HepG2 (cell line): ENCODE data around the gene SAA4. TPM values are rescaled to one million over a fixed set of nuclear protein-coding genes. Genes with fewer than 3 reads are reported as not detected.

Experiments
- ATAC-seq: fragments of 200-7000 bp; cut with Tn5 transposase; 3 replicates; pipeline ENCODE4 v1.9.1; 2020; ENCODE audit warnings: mild to moderate bottlenecking, moderate library complexity
- BruUV-seq: library from RNA; stranded (reverse); fragments of 400-500 nt; replicated peaks from 2 replicates; lab custom pipeline; 2021; lab: Mats Ljungman, UMichigan
- CTCF ChIA-PET: fragments of 300-600 bp; formaldehyde crosslinking; extraction: SDS; loops from one replicate; lab custom pipeline; 2021; ENCODE audit warnings: low total read pairs, inconsistent platforms, low intra/inter-chr PET ratio; lab: Yijun Ruan, JAX
- POLR2A ChIA-PET: fragments of 350-600 bp; sonication (Branson Sonifier 250); formaldehyde crosslinking; loops from one replicate; lab custom pipeline; 2020; ENCODE audit warnings: antibody characterized with exemption, inconsistent platforms; lab: Yijun Ruan, JAX
- DNase-seq: peaks from one replicate; pipeline ENCODE4 v3.0.0-alpha.2; 2015; ENCODE audit warnings: low spot score
- FAIRE-seq: peaks from 3 replicates; lab custom pipeline; 2011; peaks lifted over from hg19 to GRCh38; lab: Jason Lieb, UNC
- H2AFZ ChIP-seq: one replicate; pipeline ENCODE4 v1.6.1; 2011; ENCODE audit warnings: low read length, inconsistent platforms
- H3K27ac ChIP-seq: fragments of 300-600 bp; 3 replicates; pipeline ENCODE4 v1.8.0; 2011; ENCODE audit warnings: mixed run types, mild to moderate bottlenecking, mixed read lengths, low read length, inconsistent platforms; ENCODE audit not compliant: insufficient read depth; ENCODE audit errors: extremely low read length
- H3K27me3 ChIP-seq, 2 experiments: fragments of 200-600 bp in 1 of 2; 2 replicates in 1 of 2; 3 replicates in 1 of 2; pipeline versions ENCODE4 v1.6.0 to v1.8.0; 2011; ENCODE audit warnings: low read length in 2 of 2, mild to moderate bottlenecking in 2 of 2, moderate library complexity in 2 of 2, inconsistent platforms in 1 of 2; ENCODE audit not compliant: insufficient read depth in 2 of 2, control insufficient read depth in 1 of 2
- H3K36me3 ChIP-seq, 2 experiments: fragments of 200-600 bp in 1 of 2; replicated peaks in 1 of 2; 2 replicates in 1 of 2; 3 replicates in 1 of 2; pipeline versions ENCODE4 v1.5.1 to v1.8.0; 2011; ENCODE audit warnings: low read length in 2 of 2, inconsistent platforms in 1 of 2; ENCODE audit not compliant: insufficient read depth in 2 of 2, control insufficient read depth in 1 of 2
- H3K4me1 ChIP-seq: 2 replicates; pipeline ENCODE4 v1.5.1; 2012; ENCODE audit warnings: low read length, inconsistent platforms; ENCODE audit not compliant: insufficient read depth
- H3K4me2 ChIP-seq: 2 replicates; pipeline ENCODE4 v1.6.0; 2011; ENCODE audit warnings: low read depth, low read length, inconsistent platforms
- H3K4me3 ChIP-seq, 3 experiments: fragments of 200-600 bp in 1 of 3; sonication (generic), shearing (Covaris generic) in 1 of 3; replicated peaks in 1 of 3; 2 replicates each; pipeline ENCODE4 v1.5.1; 2011 to 2016; ENCODE audit warnings: low read length in 3 of 3, inconsistent platforms in 2 of 3, low read depth in 2 of 3, mild to moderate bottlenecking in 2 of 3, control low read depth in 1 of 3, mixed read lengths in 1 of 3; ENCODE audit not compliant: insufficient read depth in 1 of 3
- H3K79me2 ChIP-seq: one replicate; pipeline ENCODE4 v1.6.1; 2011; ENCODE audit warnings: low read length, inconsistent platforms; ENCODE audit not compliant: insufficient read depth
- H3K9ac ChIP-seq: 2 replicates; pipeline ENCODE4 v1.6.0; 2011; ENCODE audit warnings: mild to moderate bottlenecking, low read depth, low read length, inconsistent platforms; ENCODE audit not compliant: insufficient read depth
- H3K9me3 ChIP-seq: 2 replicates; pipeline ENCODE4 v1.5.1; 2012; ENCODE audit warnings: mild to moderate bottlenecking, low read length
- H4K20me1 ChIP-seq: 2 replicates; pipeline ENCODE4 v1.6.0; 2011; ENCODE audit warnings: inconsistent platforms, mild to moderate bottlenecking, low read length, moderate library complexity; ENCODE audit not compliant: insufficient read depth
- CHCHD3 ChIP-seq: sonication (generic); formaldehyde crosslinking; IDR thresholded peaks from 2 replicates; pipeline ENCODE4 v1.8.0; 2022; ENCODE audit warnings: mild to moderate bottlenecking, missing genetic modification reagents, moderate library complexity
- FOSL1 ChIP-seq: sonication (generic); formaldehyde crosslinking; IDR thresholded peaks from 2 replicates; pipeline ENCODE4 v1.9.0; 2021; ENCODE audit warnings: missing genetic modification reagents, borderline replicate concordance
- HNRNPL ChIP-seq: fragments of 200-400 bp; formaldehyde crosslinking; IDR thresholded peaks from 2 replicates; pipeline ENCODE4 v1.6.1; 2017; ENCODE audit warnings: mild to moderate bottlenecking, low read depth, low read length
- KDM5B ChIP-seq: sonication (generic); formaldehyde crosslinking; IDR thresholded peaks from 2 replicates; pipeline ENCODE4 v1.4.0; 2020; ENCODE audit warnings: missing genetic modification reagents, mild to moderate bottlenecking, borderline replicate concordance
- SALL1 ChIP-seq: sonication (generic); formaldehyde crosslinking; IDR thresholded peaks from 2 replicates; pipeline ENCODE4 v1.8.0; 2022; ENCODE audit warnings: mild to moderate bottlenecking, missing genetic modification reagents
- SCMH1 ChIP-seq: sonication (generic); formaldehyde crosslinking; IDR thresholded peaks from 2 replicates; pipeline ENCODE4 v1.9.0; 2021; ENCODE audit warnings: missing genetic modification reagents, mild to moderate bottlenecking, borderline replicate concordance
- ZFX ChIP-seq: sonication (generic); formaldehyde crosslinking; IDR thresholded peaks from 2 replicates; pipeline ENCODE4 v1.4.0; 2020; ENCODE audit warnings: mild to moderate bottlenecking, low read depth, missing genetic modification reagents, moderate library complexity
- ZNF260 ChIP-seq: sonication (generic); formaldehyde crosslinking; IDR thresholded peaks from 2 replicates; pipeline ENCODE4 v1.4.0; 2020; ENCODE audit warnings: missing genetic modification reagents, low read depth, mild to moderate bottlenecking, borderline replicate concordance
- ZNF777 ChIP-seq: sonication (generic); formaldehyde crosslinking; IDR thresholded peaks from 2 replicates; pipeline ENCODE4 v1.4.0; 2020; ENCODE audit warnings: missing genetic modification reagents
- ZNF780A ChIP-seq: sonication (generic); formaldehyde crosslinking; IDR thresholded peaks from 2 replicates; pipeline ENCODE4 v1.8.0; 2022; ENCODE audit warnings: mild to moderate bottlenecking, missing genetic modification reagents, moderate library complexity
- WGBS: methylation state at CpG from one replicate; pipeline ENCODE4 v1.1.6; 2017; ENCODE audit warnings: low lambda C conversion rate; 5-methylcytosine and 5-hydroxymethylcytosine counted together
- in situ Hi-C: cut with HindIII; loops from 2 replicates; pipeline ENCODE4 v1.10.0; 2017; ENCODE audit warnings: low pct_unique_long_range_greater_than_20kb; ENCODE audit not compliant: extremely low pct_ligation_motif_present
- intact Hi-C: fragments of 100-400 bp; cut with micrococcal nuclease; formaldehyde crosslinking; loops from one replicate; pipeline ENCODE4 v1.10.0; 2022; ENCODE audit not compliant: unreplicated experiment
- polyA plus RNA-seq, 8 experiments: library from polyadenylated mRNA; depleted of rRNA in 3 of 8; stranded (reverse) in 7 of 8; unstranded in 1 of 8; fragments of >200 nt; fragmentation: Illumina TruSeq in 4 of 8; extraction: Trizol in 4 of 8; gene quantifications; 2 replicates each; pipeline versions ENCODE4 v1.2.1 to v1.2.3, GENCODE V29; 2011 to 2016; ENCODE audit warnings: low read depth in 4 of 8, missing spikeins in 1 of 8, mixed read lengths in 1 of 8; ENCODE audit not compliant: insufficient read depth in 1 of 8
- total RNA-seq, 5 experiments: library from RNA; depleted of rRNA; stranded (reverse); fragments of >200 nt; fragmentation: Illumina TruSeq; extraction: Trizol; gene quantifications; 2 replicates each; pipeline ENCODE4 v1.2.3, GENCODE V29; 2016; ENCODE audit warnings: low read depth in 1 of 5
- TF ChIP-seq, protein P1 (sequence below): sonication (generic); formaldehyde crosslinking; IDR thresholded peaks from 2 replicates; pipeline ENCODE4 v1.4.0; 2020; ENCODE audit warnings: low read depth, missing genetic modification reagents
- TF ChIP-seq, protein P2 (sequence below): sonication (generic); formaldehyde crosslinking; IDR thresholded peaks from 2 replicates; pipeline ENCODE4 v1.5.0; 2020; ENCODE audit warnings: mild to moderate bottlenecking, missing genetic modification reagents, moderate library complexity
- TF ChIP-seq, protein P3 (sequence below): sonication (generic); formaldehyde crosslinking; IDR thresholded peaks from 2 replicates; pipeline ENCODE4 v1.5.1; 2020; ENCODE audit warnings: missing genetic modification reagents, mild to moderate bottlenecking, borderline replicate concordance
- TF ChIP-seq, protein P4 (sequence below): sonication (generic); formaldehyde crosslinking; IDR thresholded peaks from 2 replicates; pipeline ENCODE4 v1.9.0; 2022; ENCODE audit warnings: low read depth, missing genetic modification reagents

Gene SAA4
- total and polyA plus RNA-seq, 2 of the 13 experiments (the other 11 are each of a cell fraction or from before 2014, with no cell fraction given): 53.4 to 253 TPM

DNA sequence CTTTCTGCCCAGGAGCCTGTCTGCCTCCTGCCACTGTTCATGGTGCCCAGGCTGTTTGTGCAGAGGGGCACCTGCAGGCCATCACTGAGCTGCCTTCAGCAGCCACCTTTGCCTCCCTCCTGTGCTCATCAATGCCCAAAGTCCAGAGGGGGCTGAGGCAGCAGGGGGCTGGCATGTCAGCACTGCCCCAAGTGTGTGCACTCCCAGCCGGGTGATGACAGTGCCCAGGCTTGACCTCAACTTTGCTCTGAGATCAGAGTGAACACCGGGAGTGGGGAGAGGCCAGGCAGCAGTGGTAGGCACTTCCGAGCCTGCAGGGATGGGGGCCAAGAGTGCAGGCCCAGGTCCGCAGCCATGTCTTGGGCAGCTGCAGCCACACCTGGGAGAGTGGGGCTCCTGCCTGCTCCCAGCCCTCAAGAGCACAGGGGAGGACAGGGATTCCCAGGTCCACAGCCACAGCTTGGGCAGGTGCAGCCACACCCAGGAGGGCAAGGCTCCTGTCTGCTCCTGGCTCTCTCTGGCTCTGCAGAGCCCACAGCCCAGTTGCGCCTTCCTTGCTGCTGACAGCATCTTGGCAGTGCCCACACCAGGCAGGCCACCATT, 15.2 kb downstream of the SAA4 start:
- H3K4me3 ChIP-seq: peak overlapping the region in 1 of 3 experiments; percentile 25; a peak in 1 of 6 replicates
- H3K9ac ChIP-seq: no peak overlapping the region
- ATAC-seq (peak; percentile 50), DNase-seq (no peak), FAIRE-seq (no peak)
- no peaks in the 10 kb centered on the region for H3K27me3 ChIP-seq
- no peak overlapping the region for H2AFZ ChIP-seq
- intact Hi-C loops: no loop called here
- ChIA-PET POLR2A (interaction anchor here (1.4 kb wide), 1 partner anchor 9 kb away, joined by 5 read pairs; no protein-coding TSS in a partner anchor), CTCF (no interaction called here)
- H4K20me1 ChIP-seq: no peaks in the 10 kb centered on the region
- no peak overlapping the region for H3K27ac ChIP-seq
- WGBS: no CpG with 5 or more reads among the region's 5 CpGs
- H3K9me3 ChIP-seq: no peaks in the 10 kb centered on the region
- peak overlapping the region; percentile 45 for H3K4me2 ChIP-seq
- H3K36me3 ChIP-seq: no peaks in the 10 kb centered on the region
- BruUV-seq: no TSS peak
- in situ Hi-C loops: no loop called here
- H3K79me2 ChIP-seq: no peaks in the 10 kb centered on the region
- peaks cover 55% of the 10 kb centered on the region for H3K4me1 ChIP-seq
- TF ChIP-seq ZNF780A: no peak
- TF ChIP-seq, protein P1, sequence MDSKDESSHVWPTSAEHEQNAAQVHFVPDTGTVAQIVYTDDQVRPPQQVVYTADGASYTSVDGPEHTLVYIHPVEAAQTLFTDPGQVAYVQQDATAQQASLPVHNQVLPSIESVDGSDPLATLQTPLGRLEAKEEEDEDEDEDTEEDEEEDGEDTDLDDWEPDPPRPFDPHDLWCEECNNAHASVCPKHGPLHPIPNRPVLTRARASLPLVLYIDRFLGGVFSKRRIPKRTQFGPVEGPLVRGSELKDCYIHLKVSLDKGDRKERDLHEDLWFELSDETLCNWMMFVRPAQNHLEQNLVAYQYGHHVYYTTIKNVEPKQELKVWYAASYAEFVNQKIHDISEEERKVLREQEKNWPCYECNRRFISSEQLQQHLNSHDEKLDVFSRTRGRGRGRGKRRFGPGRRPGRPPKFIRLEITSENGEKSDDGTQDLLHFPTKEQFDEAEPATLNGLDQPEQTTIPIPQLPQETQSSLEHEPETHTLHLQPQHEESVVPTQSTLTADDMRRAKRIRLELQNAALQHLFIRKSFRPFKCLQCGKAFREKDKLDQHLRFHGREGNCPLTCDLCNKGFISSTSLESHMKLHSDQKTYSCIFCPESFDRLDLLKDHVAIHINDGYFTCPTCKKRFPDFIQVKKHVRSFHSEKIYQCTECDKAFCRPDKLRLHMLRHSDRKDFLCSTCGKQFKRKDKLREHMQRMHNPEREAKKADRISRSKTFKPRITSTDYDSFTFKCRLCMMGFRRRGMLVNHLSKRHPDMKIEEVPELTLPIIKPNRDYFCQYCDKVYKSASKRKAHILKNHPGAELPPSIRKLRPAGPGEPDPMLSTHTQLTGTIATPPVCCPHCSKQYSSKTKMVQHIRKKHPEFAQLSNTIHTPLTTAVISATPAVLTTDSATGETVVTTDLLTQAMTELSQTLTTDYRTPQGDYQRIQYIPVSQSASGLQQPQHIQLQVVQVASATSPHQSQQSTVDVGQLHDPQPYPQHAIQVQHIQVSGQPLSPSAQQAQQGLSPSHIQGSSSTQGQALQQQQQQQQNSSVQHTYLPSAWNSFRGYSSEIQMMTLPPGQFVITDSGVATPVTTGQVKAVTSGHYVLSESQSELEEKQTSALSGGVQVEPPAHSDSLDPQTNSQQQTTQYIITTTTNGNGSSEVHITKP (CRISPR knock-in tag): no peak
- no peak for TF ChIP-seq ZNF777 (CRISPR knock-in tag)
- TF ChIP-seq FOSL1: no peak
- no peak for TF ChIP-seq ZNF260 (CRISPR knock-in tag)
- TF ChIP-seq, protein P2, sequence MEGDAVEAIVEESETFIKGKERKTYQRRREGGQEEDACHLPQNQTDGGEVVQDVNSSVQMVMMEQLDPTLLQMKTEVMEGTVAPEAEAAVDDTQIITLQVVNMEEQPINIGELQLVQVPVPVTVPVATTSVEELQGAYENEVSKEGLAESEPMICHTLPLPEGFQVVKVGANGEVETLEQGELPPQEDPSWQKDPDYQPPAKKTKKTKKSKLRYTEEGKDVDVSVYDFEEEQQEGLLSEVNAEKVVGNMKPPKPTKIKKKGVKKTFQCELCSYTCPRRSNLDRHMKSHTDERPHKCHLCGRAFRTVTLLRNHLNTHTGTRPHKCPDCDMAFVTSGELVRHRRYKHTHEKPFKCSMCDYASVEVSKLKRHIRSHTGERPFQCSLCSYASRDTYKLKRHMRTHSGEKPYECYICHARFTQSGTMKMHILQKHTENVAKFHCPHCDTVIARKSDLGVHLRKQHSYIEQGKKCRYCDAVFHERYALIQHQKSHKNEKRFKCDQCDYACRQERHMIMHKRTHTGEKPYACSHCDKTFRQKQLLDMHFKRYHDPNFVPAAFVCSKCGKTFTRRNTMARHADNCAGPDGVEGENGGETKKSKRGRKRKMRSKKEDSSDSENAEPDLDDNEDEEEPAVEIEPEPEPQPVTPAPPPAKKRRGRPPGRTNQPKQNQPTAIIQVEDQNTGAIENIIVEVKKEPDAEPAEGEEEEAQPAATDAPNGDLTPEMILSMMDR (CRISPR knock-in tag): 0 out of 2 replicates have a peak, but pooled peaks have one; percentile 13
- TF ChIP-seq, protein P3, sequence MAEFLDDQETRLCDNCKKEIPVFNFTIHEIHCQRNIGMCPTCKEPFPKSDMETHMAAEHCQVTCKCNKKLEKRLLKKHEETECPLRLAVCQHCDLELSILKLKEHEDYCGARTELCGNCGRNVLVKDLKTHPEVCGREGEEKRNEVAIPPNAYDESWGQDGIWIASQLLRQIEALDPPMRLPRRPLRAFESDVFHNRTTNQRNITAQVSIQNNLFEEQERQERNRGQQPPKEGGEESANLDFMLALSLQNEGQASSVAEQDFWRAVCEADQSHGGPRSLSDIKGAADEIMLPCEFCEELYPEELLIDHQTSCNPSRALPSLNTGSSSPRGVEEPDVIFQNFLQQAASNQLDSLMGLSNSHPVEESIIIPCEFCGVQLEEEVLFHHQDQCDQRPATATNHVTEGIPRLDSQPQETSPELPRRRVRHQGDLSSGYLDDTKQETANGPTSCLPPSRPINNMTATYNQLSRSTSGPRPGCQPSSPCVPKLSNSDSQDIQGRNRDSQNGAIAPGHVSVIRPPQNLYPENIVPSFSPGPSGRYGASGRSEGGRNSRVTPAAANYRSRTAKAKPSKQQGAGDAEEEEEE: no peak
- no peak for TF ChIP-seq SCMH1 (CRISPR knock-in tag)
- TF ChIP-seq HNRNPL: peak; percentile 94
- peak; percentile 46 for TF ChIP-seq SALL1
- TF ChIP-seq CHCHD3 (CRISPR knock-in tag): 0 out of 2 replicates have a peak, but pooled peaks have one; percentile 53
- TF ChIP-seq, protein P4, sequence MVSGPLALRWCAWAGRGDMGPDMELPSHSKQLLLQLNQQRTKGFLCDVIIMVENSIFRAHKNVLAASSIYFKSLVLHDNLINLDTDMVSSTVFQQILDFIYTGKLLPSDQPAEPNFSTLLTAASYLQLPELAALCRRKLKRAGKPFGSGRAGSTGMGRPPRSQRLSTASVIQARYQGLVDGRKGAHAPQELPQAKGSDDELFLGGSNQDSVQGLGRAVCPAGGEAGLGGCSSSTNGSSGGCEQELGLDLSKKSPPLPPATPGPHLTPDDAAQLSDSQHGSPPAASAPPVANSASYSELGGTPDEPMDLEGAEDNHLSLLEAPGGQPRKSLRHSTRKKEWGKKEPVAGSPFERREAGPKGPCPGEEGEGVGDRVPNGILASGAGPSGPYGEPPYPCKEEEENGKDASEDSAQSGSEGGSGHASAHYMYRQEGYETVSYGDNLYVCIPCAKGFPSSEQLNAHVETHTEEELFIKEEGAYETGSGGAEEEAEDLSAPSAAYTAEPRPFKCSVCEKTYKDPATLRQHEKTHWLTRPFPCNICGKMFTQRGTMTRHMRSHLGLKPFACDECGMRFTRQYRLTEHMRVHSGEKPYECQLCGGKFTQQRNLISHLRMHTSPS (CRISPR knock-in tag): peak; percentile 92; the same call in 1 of the 2 replicates
- 0 out of 2 replicates have a peak, but pooled peaks have one; percentile 37 for TF ChIP-seq KDM5B (CRISPR knock-in tag)
- peak; percentile 20; the same call in 1 of the 2 replicates for TF ChIP-seq ZFX (CRISPR knock-in tag)
